HG03139 (cell line): ENCODE data around the gene SLC10A4.

ENCODE experiments used
- ATAC-seq: cut with Tn5 transposase; IDR thresholded peaks from one replicate; pipeline ENCODE4 v1.9.1; 2021; ENCODE audit not compliant: unreplicated experiment

SLC10A4 gene

DNA sequence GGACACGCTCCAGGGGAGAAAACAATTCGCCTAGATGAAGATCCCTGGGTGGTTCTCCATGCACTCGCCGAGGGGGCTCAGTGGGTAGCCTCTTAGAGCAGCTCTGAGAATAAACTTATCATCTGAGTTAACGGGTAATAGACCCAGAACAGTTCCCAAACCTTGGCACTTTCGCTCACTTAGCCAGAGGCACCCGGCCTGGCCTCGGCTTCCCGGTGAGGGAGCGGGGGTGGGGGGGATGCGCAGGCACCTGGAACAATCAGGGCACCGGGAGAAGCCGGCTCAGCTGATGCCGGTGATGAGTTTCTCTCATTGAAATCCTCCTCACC is 6.5 kb downstream of the SLC10A4 start:
- no peak for ATAC-seq

DNA sequence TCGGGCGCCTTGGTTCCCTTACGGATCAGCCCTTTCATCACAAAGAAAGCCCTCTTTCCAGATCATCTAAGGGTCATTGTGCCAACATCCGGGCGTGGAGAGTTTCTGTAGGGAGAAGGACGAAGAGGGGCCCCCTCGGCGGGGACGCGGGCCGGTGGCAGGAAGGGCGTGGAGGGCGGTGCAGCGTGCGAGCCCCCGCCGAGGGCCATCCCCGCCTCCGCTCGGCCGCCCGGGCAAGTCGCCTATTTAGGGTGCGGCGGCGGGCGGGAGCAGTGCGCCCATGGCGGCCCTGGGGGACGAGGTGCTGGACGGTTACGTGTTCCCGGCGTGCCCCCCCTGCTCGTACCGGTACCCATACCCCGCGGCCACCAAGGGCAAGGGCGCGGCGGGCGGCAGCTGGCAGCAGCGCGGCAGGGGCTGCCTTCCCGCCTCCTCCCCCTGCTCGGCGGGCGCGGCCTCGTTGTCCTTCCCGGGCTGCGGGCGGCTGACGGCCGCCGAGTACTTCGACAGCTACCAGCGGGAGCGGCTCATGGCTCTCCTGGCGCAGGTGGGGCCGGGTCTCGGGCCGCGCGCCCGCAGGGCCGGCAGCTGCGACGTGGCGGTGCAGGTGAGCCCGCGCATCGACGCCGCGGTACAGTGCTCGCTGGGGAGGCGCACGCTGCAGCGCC is 7.0 kb downstream of the SLC10A4 start, which contains the start of gene ZAR1:
ZAR1 (plus strand) TSS at position 241 of the 668 bp plus-strand sequence; CDS start at position 281, 40 bp downstream.
- ATAC-seq, result no peak

DNA sequence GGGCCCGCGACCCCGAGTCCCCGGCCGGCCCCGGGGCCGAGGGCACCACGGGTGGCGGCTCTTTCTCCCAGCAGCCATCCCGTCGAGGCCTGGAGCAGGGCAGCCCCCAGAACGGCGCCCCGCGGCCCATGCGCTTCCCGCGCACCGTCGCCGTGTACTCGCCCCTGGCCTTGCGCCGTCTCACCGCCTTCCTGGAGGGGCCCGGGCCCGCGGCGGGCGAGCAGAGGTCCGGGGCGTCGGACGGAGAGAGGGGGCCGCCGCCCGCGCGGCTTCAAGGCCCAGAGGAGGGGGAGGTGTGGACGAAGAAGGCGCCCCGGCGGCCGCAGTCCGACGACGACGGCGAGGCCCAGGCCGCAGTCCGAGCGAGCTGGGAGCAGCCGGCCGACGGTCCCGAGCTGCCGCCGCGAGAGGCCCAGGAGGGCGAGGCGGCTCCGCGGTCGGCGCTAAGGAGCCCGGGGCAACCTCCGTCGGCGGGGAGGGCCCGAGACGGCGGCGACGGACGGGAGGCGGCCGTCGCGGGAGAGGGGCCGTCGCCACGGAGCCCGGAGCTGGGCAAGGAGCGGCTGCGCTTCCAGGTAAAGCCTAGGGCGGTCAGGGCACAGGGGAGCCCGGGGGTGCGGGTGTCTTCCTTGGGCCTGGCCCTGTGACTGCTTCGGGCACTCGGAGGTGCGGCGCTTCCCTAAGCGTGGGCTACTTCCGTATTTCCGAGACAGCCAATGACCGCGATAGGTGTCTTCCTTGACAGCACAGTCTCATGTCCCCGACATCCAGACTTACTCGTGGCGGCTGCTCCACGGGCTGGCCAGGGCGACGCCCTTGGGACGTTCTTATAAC is 7.8 kb downstream of the SLC10A4 start:
- ATAC-seq, result no peak

DNA sequence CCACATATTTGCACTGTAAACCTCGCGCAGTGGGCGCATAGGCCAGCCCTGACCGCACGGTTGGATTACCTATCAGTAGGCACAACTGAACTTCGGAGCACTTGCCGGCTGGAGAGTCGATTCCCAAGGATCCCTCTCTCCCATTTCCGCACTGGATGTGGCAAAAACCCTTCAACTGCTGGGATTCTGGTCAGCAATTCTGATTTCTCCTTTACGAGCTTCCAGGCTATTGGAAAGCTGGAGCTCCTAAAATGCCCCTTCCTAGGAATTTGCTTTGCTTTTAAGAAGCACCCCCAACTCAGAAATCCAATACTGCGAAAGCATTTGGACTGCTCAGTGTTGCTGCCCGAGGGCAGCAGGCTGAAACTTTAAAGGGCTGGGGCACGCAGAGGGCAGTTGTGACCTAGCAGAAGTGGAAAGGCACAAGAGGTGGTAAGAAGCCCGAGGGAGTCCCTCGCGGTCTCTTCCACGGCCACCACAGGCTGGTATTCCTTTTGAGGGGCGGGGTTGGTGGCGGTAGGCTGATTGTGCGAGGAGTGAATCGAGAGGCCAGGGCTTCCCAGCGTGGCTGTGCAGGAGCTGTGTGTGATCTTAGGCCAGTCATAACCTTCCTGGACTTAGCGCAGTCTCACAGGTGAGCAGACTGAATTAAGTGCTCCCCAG is 8.5 kb downstream of the SLC10A4 start:
- no peak for ATAC-seq

DNA sequence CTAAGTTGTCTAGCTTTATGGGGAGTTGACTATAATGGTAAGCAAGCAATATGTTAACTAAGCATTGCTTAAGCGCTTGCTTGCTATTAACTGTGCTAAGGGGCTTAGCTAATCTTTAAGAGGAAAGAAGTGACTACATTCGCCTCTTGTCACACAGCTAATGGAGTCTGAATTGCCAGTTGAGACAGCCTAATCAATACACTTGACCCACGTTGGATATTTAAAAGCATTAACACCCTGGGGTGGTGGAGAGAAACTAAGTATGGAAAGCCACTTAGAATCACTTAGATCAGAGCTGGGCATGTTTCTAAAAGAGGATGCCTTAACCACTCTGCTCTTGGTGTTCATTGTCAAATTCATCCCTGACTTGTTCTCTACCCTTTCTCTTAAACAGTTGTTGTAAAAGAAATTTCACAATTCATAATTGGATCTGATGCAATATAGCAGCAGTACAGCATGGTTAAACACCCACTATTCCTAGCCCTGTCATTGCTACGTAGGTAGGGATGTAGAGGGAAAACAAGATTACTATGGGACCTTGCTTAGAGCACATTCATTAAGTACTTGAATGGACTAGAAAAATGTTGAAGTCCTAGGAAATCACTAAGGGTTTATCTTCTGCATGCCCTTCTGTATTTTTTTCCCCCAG is 10.4 kb downstream of the SLC10A4 start:
- ATAC-seq, result no peak

DNA sequence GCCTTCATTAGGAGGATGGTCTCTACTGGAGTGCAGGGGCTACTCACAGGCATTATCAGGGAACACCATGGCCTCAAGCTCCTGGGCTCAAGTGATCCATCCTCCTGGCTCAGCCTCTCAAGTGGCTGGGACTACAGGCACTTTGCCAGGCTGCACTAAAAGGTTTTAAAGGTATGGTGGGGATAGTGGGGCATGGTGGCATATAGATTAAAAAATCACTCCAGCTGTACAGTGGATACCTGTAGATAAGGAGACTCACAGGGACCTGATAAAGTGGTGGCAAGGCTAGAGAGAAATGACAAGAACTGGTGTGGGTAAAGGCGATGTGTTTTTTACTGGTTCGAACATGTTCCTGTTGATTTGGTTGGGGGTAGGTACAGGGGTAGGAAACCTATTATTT is 12.8 kb downstream of the SLC10A4 start:
- no peak for ATAC-seq

DNA sequence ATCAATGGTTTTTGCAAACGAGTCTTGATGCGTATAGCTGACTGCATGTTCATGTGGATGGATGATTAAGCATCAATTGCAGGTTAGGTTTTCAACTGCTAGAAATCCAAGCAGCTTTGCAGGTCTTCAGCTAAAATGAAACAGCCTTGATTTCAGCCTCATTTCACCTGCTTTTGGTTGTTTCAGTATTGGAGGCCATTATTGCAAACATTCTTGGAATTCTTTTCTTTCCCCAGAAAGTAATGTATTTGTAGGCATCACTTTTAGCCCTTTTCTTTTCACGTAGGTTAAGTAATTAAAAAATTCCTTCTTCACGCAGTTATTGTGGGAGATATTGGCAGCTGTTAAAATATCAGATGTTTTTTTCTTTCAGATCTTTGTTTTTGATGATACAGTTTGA is 15.8 kb downstream of the SLC10A4 start:
- no peak for ATAC-seq

DNA sequence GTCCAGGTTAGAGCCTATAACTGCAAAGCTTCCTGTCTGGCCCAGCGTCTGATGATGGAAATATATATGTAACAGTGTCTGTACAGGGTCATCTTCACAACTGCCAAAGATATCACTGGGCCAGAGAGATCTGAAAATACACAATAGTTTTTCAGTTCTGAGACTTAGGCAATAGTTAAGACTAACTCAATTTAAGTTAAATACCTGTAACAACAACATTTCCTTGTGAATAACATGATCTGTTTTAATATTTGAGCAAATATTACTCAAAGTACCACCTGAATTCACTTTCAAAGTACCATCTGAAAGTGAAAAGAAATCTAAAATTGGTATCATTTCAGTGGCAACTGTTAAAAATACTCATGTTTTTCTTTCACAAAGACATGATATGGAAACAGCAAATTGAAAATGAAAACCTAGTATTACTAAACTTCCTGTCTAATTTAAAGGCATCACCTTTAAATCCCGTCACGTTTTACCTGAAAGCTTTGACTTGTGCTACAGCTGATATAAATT is 16.5 kb downstream of the SLC10A4 start:
- ATAC-seq, result peak; percentile 73

DNA sequence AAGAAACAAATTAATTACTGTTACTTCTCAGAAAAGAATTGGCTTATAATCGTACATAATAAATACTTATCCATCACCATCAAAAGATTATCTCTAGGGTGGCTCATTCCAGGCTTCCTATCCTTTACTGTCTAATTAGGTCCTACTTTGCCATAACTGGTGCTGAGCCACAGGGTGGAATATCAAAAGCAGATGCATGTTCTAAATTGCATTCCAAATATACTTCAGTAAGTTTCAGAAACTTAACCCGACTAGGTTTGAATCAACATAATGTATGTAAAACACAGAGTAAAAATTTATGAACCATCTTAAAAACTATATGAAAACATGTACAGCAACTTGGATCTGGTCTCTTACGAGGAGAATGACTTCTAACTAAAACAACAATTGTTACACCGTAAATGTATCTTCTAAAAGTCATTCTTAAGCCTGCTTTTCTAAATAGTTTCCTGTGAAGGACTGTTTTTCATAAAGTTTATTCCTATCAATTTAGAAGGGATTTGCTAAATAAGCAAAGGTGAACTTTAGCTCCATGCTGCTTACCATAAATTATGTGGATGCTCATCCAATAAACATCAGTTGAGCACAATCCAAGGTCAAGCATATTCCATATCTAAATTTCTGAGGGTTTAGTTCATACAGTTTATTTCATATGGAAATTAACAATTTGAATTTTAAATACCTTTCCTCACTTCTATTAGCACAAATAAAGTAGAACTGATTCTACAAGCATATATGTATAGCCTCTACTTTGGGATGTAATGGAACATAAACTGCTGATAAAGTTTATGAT is 20.3 kb downstream of the SLC10A4 start:
- no peak for ATAC-seq

DNA sequence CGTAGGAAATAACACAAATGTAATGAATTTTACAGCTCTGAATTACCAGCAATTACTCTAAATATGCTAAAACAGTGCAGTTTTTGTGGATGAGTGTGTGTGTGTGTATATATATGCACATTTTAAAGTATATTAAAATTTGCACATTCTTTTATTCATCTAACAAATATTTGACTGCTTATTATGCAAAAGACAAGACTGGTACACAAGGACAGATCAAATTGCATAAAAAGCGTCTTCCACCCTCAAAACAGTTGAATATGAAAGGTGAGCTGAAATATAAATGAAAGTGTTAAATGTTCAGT is 20.8 kb downstream of the SLC10A4 start:
- no peak for ATAC-seq

DNA sequence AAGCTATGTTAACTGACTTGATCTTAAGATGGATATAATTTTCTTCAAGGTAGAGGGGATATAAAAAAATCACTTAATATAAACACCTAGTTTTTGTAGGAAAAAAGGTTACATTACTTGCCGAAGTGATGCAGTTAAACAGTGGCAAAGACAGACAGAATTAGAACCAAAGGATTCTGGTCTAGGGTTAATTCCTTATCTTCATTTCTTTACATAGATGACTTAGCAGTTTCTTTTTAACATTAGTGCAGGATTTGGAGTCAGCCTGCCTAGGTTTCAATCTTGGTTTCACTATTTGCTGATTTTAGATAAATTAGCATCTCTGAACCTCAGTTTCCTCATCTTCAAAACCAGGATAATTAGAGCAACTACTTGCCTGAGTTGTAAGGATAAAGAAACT is 21.2 kb downstream of the SLC10A4 start:
- no peak for ATAC-seq

DNA sequence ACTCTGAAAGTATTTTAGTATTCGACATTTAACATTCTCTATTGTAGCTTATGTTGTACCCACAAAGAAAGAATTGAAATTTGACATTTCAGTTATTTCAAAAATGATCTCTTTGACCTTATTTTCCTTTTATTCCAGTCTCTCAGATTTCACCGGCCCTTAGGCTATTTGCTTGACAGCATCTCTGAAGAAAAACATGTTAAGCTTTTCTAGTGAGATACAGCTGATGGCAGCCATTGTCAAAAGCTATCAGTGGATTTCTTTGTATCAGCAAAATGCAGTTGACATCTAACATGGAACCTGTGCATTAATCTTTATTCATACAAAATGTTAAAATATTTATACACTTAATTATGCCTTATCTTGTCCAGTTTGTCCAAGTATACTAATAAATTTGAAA is 23.6 kb downstream of the SLC10A4 start:
- no peak for ATAC-seq

DNA sequence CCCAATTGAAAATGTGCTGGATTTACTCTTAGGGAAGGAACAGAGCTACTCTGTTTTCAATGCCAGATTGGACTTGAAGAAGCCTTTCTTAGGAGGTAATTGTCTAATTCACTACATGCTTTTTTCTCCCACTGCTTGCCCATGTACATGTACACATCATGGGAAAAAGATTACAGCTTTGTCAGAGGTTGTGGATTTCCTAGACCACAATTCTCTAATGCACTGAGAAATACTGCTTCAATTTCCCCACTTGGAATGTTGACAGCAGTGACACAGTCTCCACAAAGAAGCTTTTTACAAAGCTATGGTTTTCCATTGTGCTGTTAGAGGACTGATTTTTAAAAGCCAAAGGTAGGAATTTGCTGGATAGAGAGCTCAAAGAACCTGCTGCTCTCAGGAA is 26.4 kb downstream of the SLC10A4 start:
- no peak for ATAC-seq

DNA sequence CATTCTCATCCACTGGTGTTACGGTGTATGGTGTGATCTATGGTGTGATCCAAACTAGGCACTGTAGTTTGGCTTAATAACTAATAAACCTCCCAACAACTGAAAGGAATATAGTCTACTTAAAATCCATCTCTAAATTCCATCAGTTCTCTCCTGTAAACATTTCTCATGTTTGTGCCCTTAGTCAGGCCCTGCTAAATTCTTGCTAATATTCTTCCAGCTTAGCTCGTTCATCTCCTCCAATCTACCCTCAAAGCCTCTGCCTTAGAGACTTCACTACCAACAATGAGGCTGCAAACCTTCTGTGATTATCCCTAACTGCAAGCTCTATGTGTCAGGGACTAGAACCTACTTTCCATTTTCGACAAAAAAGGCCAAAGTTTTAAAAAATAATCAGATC is 35.0 kb downstream of the SLC10A4 start:
- no peak for ATAC-seq

DNA sequence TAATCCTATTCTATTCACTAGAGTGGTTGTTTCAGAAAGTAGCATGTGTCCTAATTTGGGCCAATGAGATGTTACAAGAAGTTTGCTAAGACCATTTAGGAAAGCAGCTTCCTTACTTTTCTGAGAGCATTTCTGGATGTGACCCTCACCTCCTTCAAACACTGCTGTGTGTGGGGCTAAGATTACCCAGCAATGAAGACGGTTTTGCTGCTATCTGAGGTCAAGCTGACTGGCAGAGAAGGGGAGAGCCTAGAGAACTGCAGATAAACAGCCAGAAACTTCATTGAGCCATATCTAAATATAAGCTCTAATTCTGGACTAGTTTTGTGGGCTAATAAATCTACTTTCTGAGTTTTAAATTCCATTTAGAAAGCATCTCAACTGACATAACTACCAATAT is 43.3 kb downstream of the SLC10A4 start:
- no peak for ATAC-seq

DNA sequence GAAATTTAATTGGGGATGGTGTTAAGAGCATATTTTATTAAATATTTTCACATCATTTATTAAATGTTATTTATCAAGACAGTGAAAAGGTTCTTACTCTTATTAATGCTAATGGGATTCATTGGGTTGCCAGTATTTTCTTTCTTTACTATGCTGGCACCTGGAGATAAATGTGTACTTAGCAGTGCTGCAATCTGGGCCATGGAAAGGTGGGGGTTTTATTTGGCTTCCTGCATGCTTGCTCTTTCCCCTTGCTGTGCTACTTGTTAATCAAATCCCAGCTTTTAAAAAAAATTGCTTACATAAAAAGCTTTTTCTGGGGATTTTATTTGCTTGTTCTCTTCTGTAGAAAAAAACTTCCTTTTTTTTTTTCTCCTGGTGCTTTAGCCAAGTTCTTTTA is 55.2 kb downstream of the SLC10A4 start:
- ATAC-seq, result no peak
